Measurements from ENCODE around the gene SORCS3. TPM values are rescaled to one million over a fixed set of nuclear protein-coding genes. Genes with fewer than 3 reads are reported as not detected.
A peak's percentile ranks its signal among the peaks of the same experiment; 100 is the strongest.

Gene SORCS3
- under 1 TPM in 1 of 2 donors, not detected in 1; 0.68 TPM for total RNA-seq
- polyA plus RNA-seq (2013, experiment 1 of 2): 0.50 TPM
- polyA plus RNA-seq (2013, experiment 2 of 2): 0.46 TPM
- long read RNA-seq, experiment 1, partial matches to known transcripts: 0 of 1 reads
- long read RNA-seq, experiment 1, other reads (novel, unspliced or antisense): 1 of 1 reads
- long read RNA-seq, experiment 2: 0 reads
- long read RNA-seq, experiment 3, partial matches to known transcripts: 0 of 1 reads
- long read RNA-seq, experiment 3, other reads (novel, unspliced or antisense): 1 of 1 reads
- long read RNA-seq, experiment 4: 0 reads

GRCh38 chr10:104641187-104641936 is at the start of gene SORCS3:
Gene SORCS3 (plus strand): TSS chr10:104641290.
- TF ChIP-seq CTCF (conservative IDR thresholded peaks at IDR 0.05): peak; percentile 24
- Mint-ChIP-seq H3K27me3 (ENCODE audit: insufficient read depth) (peaks cover 95% of the 10 kb centered on the region), H3K4me3 (peak within 1 kb of the TSS; percentile 64), H3K9me3 (no peaks in the 10 kb centered on the region), H3K4me1 (peaks cover 12% of the 10 kb centered on the region), H3K27ac (no peak within 1 kb of the TSS), H3K36me3 (ENCODE audit: low read depth) (no peaks in the 10 kb centered on the region)
- Histone ChIP-seq H3K9ac (ENCODE audit: extremely low read depth, low read length, poor library complexity, severe bottlenecking) (no peak within 1 kb of the TSS), H3K27me3 (ENCODE audit: control insufficient read depth, insufficient read depth, low read length, poor library complexity, severe bottlenecking) (peaks cover 100% of the 10 kb centered on the region), H3K9me3 (ENCODE audit: control insufficient read depth, low read length) (no peaks in the 10 kb centered on the region), H3K36me3 (ENCODE audit: control insufficient read depth, insufficient read depth, low read length) (no peaks in the 10 kb centered on the region), H3K27ac (ENCODE audit: low read depth, low read length) (no peak within 1 kb of the TSS), H3K4me3 (ENCODE audit: low read length) (peak within 1 kb of the TSS; percentile 79), H3K4me1 (ENCODE audit: control insufficient read depth, insufficient read depth, low read length) (no peaks in the 10 kb centered on the region)
- 1 to 2% methylated on average over 22 to 94 of the region's 96 CpGs for WGBS, 2 experiments (ENCODE audit: insufficient coverage in 1 of 2, insufficient read length in 1 of 2)
- peak; percentile 86 for DNase-seq

GRCh38 chr10:104591441-104591840 is 49.6 kb upstream of the SORCS3 start:
- Histone ChIP-seq H3K4me3 (ENCODE audit: low read length) (no peak overlapping the region), H3K27me3 (ENCODE audit: control insufficient read depth, insufficient read depth, low read length, poor library complexity, severe bottlenecking) (no peaks in the 10 kb centered on the region), H3K9me3 (ENCODE audit: control insufficient read depth, low read length) (no peaks in the 10 kb centered on the region), H3K27ac (ENCODE audit: low read depth, low read length) (no peak overlapping the region), H3K36me3 (ENCODE audit: control insufficient read depth, insufficient read depth, low read length) (no peaks in the 10 kb centered on the region), H3K9ac (ENCODE audit: extremely low read depth, low read length, poor library complexity, severe bottlenecking) (no peak overlapping the region), H3K4me1 (ENCODE audit: control insufficient read depth, insufficient read depth, low read length) (no peaks in the 10 kb centered on the region)
- no peak overlapping the region for H3K4me3 Mint-ChIP-seq
- no peaks in the 10 kb centered on the region for H3K9me3 Mint-ChIP-seq
- WGBS, 2 experiments (ENCODE audit: insufficient coverage in 1 of 2, insufficient read length in 1 of 2): 88 to 100% methylated on average over 1 to 3 of the region's 3 CpGs
- H3K27me3 Mint-ChIP-seq (ENCODE audit: insufficient read depth): peaks cover 8% of the 10 kb centered on the region
- no peak for TF ChIP-seq CTCF (conservative IDR thresholded peaks at IDR 0.05)
- H3K27ac Mint-ChIP-seq: no peak overlapping the region
- peak; percentile 19 for DNase-seq
- no peaks in the 10 kb centered on the region for H3K36me3 Mint-ChIP-seq (ENCODE audit: low read depth)
- peaks cover 8% of the 10 kb centered on the region for H3K4me1 Mint-ChIP-seq

- no peak for TF ChIP-seq CTCF (conservative IDR thresholded peaks at IDR 0.05)
- no peak overlapping the region for H3K4me3 ChIP-seq (ENCODE audit: low read length)
- no peak overlapping the region for H3K9ac ChIP-seq (ENCODE audit: extremely low read depth, low read length, poor library complexity, severe bottlenecking)
- Mint-ChIP-seq H3K4me1 (peaks cover 10% of the 10 kb centered on the region), H3K27me3 (ENCODE audit: insufficient read depth) (peaks cover 12% of the 10 kb centered on the region), H3K27ac (no peak overlapping the region), H3K4me3 (no peak overlapping the region), H3K9me3 (no peaks in the 10 kb centered on the region), H3K36me3 (ENCODE audit: low read depth) (no peaks in the 10 kb centered on the region)
- no peaks in the 10 kb centered on the region for H3K4me1 ChIP-seq (ENCODE audit: control insufficient read depth, insufficient read depth, low read length)
- H3K9me3 ChIP-seq (ENCODE audit: control insufficient read depth, low read length): no peaks in the 10 kb centered on the region
- DNase-seq: no peak
- H3K36me3 ChIP-seq (ENCODE audit: control insufficient read depth, insufficient read depth, low read length): no peaks in the 10 kb centered on the region
- no peak overlapping the region for H3K27ac ChIP-seq (ENCODE audit: low read depth, low read length)
- WGBS, 2 experiments (ENCODE audit: insufficient coverage in 1 of 2, insufficient read length in 1 of 2): 89% methylated on average over 1 of the region's 1 CpG; no CpG with 5 or more reads in 1 of the 2 experiments
- H3K27me3 ChIP-seq (ENCODE audit: control insufficient read depth, insufficient read depth, low read length, poor library complexity, severe bottlenecking): peaks cover 13% of the 10 kb centered on the region
These were observed 39.9 kb upstream of the SORCS3 start for GRCh38 chr10:104601166-104601565.

Measured in endodermal cell (in vitro differentiated cells).